HG03095 (cell line): Measurements from ENCODE around the gene ADAM23.

Experiments
- ATAC-seq: cut with Tn5 transposase; IDR thresholded peaks from one replicate; pipeline ENCODE4 v1.9.1; 2021; ENCODE audit warnings: moderate library complexity; ENCODE audit not compliant: unreplicated experiment

ADAM23 gene

GRCh38 chr2:206639636-206640035 is 196.3 kb downstream of the ADAM23 start:
- no peak for ATAC-seq

- ATAC-seq = no peak
Observed at GRCh38 chr2:206641226-206641625, 197.9 kb downstream of the ADAM23 start.

- no peak for ATAC-seq
Observed at GRCh38 chr2:206642075-206643025, 199.0 kb downstream of the ADAM23 start, which contains the start of gene FAM237A. Gene FAM237A (plus strand): TSS chr2:206642487. CDS start chr2:206644237, 1,750 bp downstream.

- no peak for ATAC-seq
Observed at GRCh38 chr2:206647985-206648384, 204.7 kb downstream of the ADAM23 start.

- no peak for ATAC-seq
Observed at GRCh38 chr2:206657087-206657486, 213.8 kb downstream of the ADAM23 start.

GRCh38 chr2:206665251-206665650 is 221.9 kb downstream of the ADAM23 start:
- ATAC-seq = no peak
